ENCODE measurements around the gene UFD1.

Gene UFD1

GRCh38 chr22:19522190-19522880 lies 43.3 kb upstream of the UFD1 start:
- H3K9me3 ChIP-seq (ENCODE audit: insufficient read depth, low read depth, low read length): no peaks in the 10 kb centered on the region
- H3K27ac ChIP-seq (ENCODE audit: low read length): no peak overlapping the region
- peaks cover 53% of the 10 kb centered on the region for H3K27me3 ChIP-seq (ENCODE audit: insufficient read depth, low read length)
- peak overlapping the region; percentile 66; the same call in 1 of the 2 replicates for H3K4me3 ChIP-seq (ENCODE audit: low read length)
- no peak overlapping the region for H3K9ac ChIP-seq (ENCODE audit: low read depth, low read length)
- H3K4me1 ChIP-seq (ENCODE audit: insufficient read depth, low read length): no peaks in the 10 kb centered on the region
- H3K36me3 ChIP-seq (ENCODE audit: insufficient read depth, low read depth, low read length): peaks cover 4% of the 10 kb centered on the region; the same call in 1 of the 2 replicates

- Histone ChIP-seq H3K27me3 (ENCODE audit: insufficient read depth, low read length) (peaks cover 43% of the 10 kb centered on the region), H3K9me3 (ENCODE audit: insufficient read depth, low read depth, low read length) (no peaks in the 10 kb centered on the region), H3K36me3 (ENCODE audit: insufficient read depth, low read depth, low read length) (peaks cover 19% of the 10 kb centered on the region; the same call in 1 of the 2 replicates), H3K9ac (ENCODE audit: low read depth, low read length) (no peak overlapping the region), H3K27ac (ENCODE audit: low read length) (no peak overlapping the region), H3K4me1 (ENCODE audit: insufficient read depth, low read length) (no peaks in the 10 kb centered on the region), H3K4me3 (ENCODE audit: low read length) (no peak overlapping the region)
Measured at GRCh38 chr22:19520566-19521305, 41.7 kb upstream of the UFD1 start.

- H3K27ac ChIP-seq (ENCODE audit: low read length): no peak overlapping the region
- H3K9ac ChIP-seq (ENCODE audit: low read depth, low read length): no peak overlapping the region
- H3K4me1 ChIP-seq (ENCODE audit: insufficient read depth, low read length): no peaks in the 10 kb centered on the region
- H3K36me3 ChIP-seq (ENCODE audit: insufficient read depth, low read depth, low read length): peaks cover 26% of the 10 kb centered on the region; the same call in 1 of the 2 replicates
- H3K9me3 ChIP-seq (ENCODE audit: insufficient read depth, low read depth, low read length): no peaks in the 10 kb centered on the region
- peaks cover 35% of the 10 kb centered on the region for H3K27me3 ChIP-seq (ENCODE audit: insufficient read depth, low read length)
- no peak overlapping the region for H3K4me3 ChIP-seq (ENCODE audit: low read length)
Measured at GRCh38 chr22:19520007-19520406, 41.0 kb upstream of the UFD1 start.

GRCh38 chr22:19519041-19519926 lies 40.3 kb upstream of the UFD1 start:
- Histone ChIP-seq H3K9ac (ENCODE audit: low read depth, low read length) (no peak overlapping the region), H3K4me3 (ENCODE audit: low read length) (no peak overlapping the region), H3K27me3 (ENCODE audit: insufficient read depth, low read length) (peaks cover 28% of the 10 kb centered on the region), H3K36me3 (ENCODE audit: insufficient read depth, low read depth, low read length) (peaks cover 33% of the 10 kb centered on the region), H3K4me1 (ENCODE audit: insufficient read depth, low read length) (no peaks in the 10 kb centered on the region), H3K27ac (ENCODE audit: low read length) (no peak overlapping the region), H3K9me3 (ENCODE audit: insufficient read depth, low read depth, low read length) (no peaks in the 10 kb centered on the region)

- no peaks in the 10 kb centered on the region for H3K9me3 ChIP-seq (ENCODE audit: insufficient read depth, low read depth, low read length)
- no peaks in the 10 kb centered on the region for H3K4me1 ChIP-seq (ENCODE audit: insufficient read depth, low read length)
- no peak overlapping the region for H3K4me3 ChIP-seq (ENCODE audit: low read length)
- H3K27ac ChIP-seq (ENCODE audit: low read length): no peak overlapping the region
- peaks cover 22% of the 10 kb centered on the region for H3K27me3 ChIP-seq (ENCODE audit: insufficient read depth, low read length)
- H3K9ac ChIP-seq (ENCODE audit: low read depth, low read length): no peak overlapping the region
- H3K36me3 ChIP-seq (ENCODE audit: insufficient read depth, low read depth, low read length): peaks cover 40% of the 10 kb centered on the region
Measured at GRCh38 chr22:19518635-19519034, 39.6 kb upstream of the UFD1 start.

- no peak overlapping the region for H3K27ac ChIP-seq (ENCODE audit: low read length)
- H3K9ac ChIP-seq (ENCODE audit: low read depth, low read length): no peak overlapping the region
- H3K9me3 ChIP-seq (ENCODE audit: insufficient read depth, low read depth, low read length): no peaks in the 10 kb centered on the region
- peaks cover 16% of the 10 kb centered on the region for H3K27me3 ChIP-seq (ENCODE audit: insufficient read depth, low read length)
- H3K36me3 ChIP-seq (ENCODE audit: insufficient read depth, low read depth, low read length): peaks cover 46% of the 10 kb centered on the region
- no peaks in the 10 kb centered on the region for H3K4me1 ChIP-seq (ENCODE audit: insufficient read depth, low read length)
- no peak overlapping the region for H3K4me3 ChIP-seq (ENCODE audit: low read length)
Measured at GRCh38 chr22:19517919-19518611, 39.1 kb upstream of the UFD1 start.

- no peaks in the 10 kb centered on the region for H3K9me3 ChIP-seq (ENCODE audit: insufficient read depth, low read depth, low read length)
- no peak overlapping the region for H3K27ac ChIP-seq (ENCODE audit: low read length)
- no peak overlapping the region for H3K9ac ChIP-seq (ENCODE audit: low read depth, low read length)
- peaks cover 7% of the 10 kb centered on the region for H3K27me3 ChIP-seq (ENCODE audit: insufficient read depth, low read length)
- no peak overlapping the region for H3K4me3 ChIP-seq (ENCODE audit: low read length)
- peaks cover 48% of the 10 kb centered on the region for H3K36me3 ChIP-seq (ENCODE audit: insufficient read depth, low read depth, low read length)
- H3K4me1 ChIP-seq (ENCODE audit: insufficient read depth, low read length): no peaks in the 10 kb centered on the region
Measured at GRCh38 chr22:19517171-19517500, 38.1 kb upstream of the UFD1 start.

- no peak overlapping the region for H3K4me3 ChIP-seq (ENCODE audit: low read length)
- H3K9ac ChIP-seq (ENCODE audit: low read depth, low read length): no peak overlapping the region
- no peaks in the 10 kb centered on the region for H3K4me1 ChIP-seq (ENCODE audit: insufficient read depth, low read length)
- H3K36me3 ChIP-seq (ENCODE audit: insufficient read depth, low read depth, low read length): peaks cover 49% of the 10 kb centered on the region
- H3K27ac ChIP-seq (ENCODE audit: low read length): no peak overlapping the region
- H3K27me3 ChIP-seq (ENCODE audit: insufficient read depth, low read length): peaks cover 1% of the 10 kb centered on the region
- H3K9me3 ChIP-seq (ENCODE audit: insufficient read depth, low read depth, low read length): no peaks in the 10 kb centered on the region
Measured at GRCh38 chr22:19516378-19517170, 37.6 kb upstream of the UFD1 start.

- Histone ChIP-seq H3K4me1 (ENCODE audit: insufficient read depth, low read length) (no peaks in the 10 kb centered on the region), H3K9ac (ENCODE audit: low read depth, low read length) (no peak overlapping the region), H3K36me3 (ENCODE audit: insufficient read depth, low read depth, low read length) (peaks cover 56% of the 10 kb centered on the region), H3K9me3 (ENCODE audit: insufficient read depth, low read depth, low read length) (no peaks in the 10 kb centered on the region), H3K27me3 (ENCODE audit: insufficient read depth, low read length) (no peaks in the 10 kb centered on the region), H3K4me3 (ENCODE audit: low read length) (no peak overlapping the region), H3K27ac (ENCODE audit: low read length) (no peak overlapping the region)
Measured at GRCh38 chr22:19515654-19516377, 36.8 kb upstream of the UFD1 start.

- H3K36me3 ChIP-seq (ENCODE audit: insufficient read depth, low read depth, low read length): peaks cover 60% of the 10 kb centered on the region
- H3K4me3 ChIP-seq (ENCODE audit: low read length): no peak overlapping the region
- no peaks in the 10 kb centered on the region for H3K4me1 ChIP-seq (ENCODE audit: insufficient read depth, low read length)
- no peaks in the 10 kb centered on the region for H3K9me3 ChIP-seq (ENCODE audit: insufficient read depth, low read depth, low read length)
- no peak overlapping the region for H3K27ac ChIP-seq (ENCODE audit: low read length)
- no peak overlapping the region for H3K9ac ChIP-seq (ENCODE audit: low read depth, low read length)
- H3K27me3 ChIP-seq (ENCODE audit: insufficient read depth, low read length): no peaks in the 10 kb centered on the region
Measured at GRCh38 chr22:19514831-19515565, 36.0 kb upstream of the UFD1 start.
